Neural progenitor cell (in vitro differentiated cells): Measurements from ENCODE around the gene ADGRF4. TPM values are rescaled to one million over a fixed set of nuclear protein-coding genes. Genes with fewer than 3 reads are reported as not detected.

Experiments
- DNase-seq: peaks from one replicate; pipeline ENCODE4 v3.0.0-alpha.2; 2016; ENCODE audit warnings: low spot score
- H2AFZ ChIP-seq: fragments of 200-600 bp; sonication (generic); replicated peaks from 2 replicates; pipeline ENCODE4 v1.6.1; 2016; ENCODE audit warnings: antibody characterized with exemption
- H3F3A ChIP-seq: fragments of 200-600 bp; sonication (generic); 2 replicates; pipeline ENCODE4 v1.6.1; 2016; ENCODE audit warnings: antibody characterized with exemption, low read depth
- H3K27ac ChIP-seq: fragments of 200-600 bp; sonication (generic); 2 replicates; pipeline ENCODE4 v1.5.1; 2016; ENCODE audit warnings: mild to moderate bottlenecking
- H3K27me3 ChIP-seq: fragments of 200-600 bp; sonication (generic); 2 replicates; pipeline ENCODE4 v1.6.1; 2016; ENCODE audit warnings: mild to moderate bottlenecking, moderate library complexity
- H3K36me3 ChIP-seq: fragments of 200-600 bp; sonication (generic); 2 replicates; pipeline ENCODE4 v1.5.1; 2016
- H3K4me1 ChIP-seq: fragments of 200-600 bp; sonication (generic); 2 replicates; pipeline ENCODE4 v1.6.1; 2016; ENCODE audit warnings: mixed run types
- H3K4me2 ChIP-seq: fragments of 200-600 bp; sonication (generic); 2 replicates; pipeline ENCODE4 v1.6.1; 2016
- H3K4me3 ChIP-seq: fragments of 200-600 bp; sonication (generic); 2 replicates; pipeline ENCODE4 v1.5.1; 2016
- H3K79me2 ChIP-seq: fragments of 200-600 bp; sonication (generic); 2 replicates; pipeline ENCODE4 v1.6.1; 2016; ENCODE audit warnings: low read depth
- H3K9ac ChIP-seq: fragments of 200-600 bp; sonication (generic); 2 replicates; pipeline ENCODE4 v1.6.1; 2016
- H3K9me3 ChIP-seq: fragments of 200-600 bp; sonication (generic); 2 replicates; pipeline ENCODE4 v1.5.1; 2016; ENCODE audit warnings: low read depth
- H4K20me1 ChIP-seq: fragments of 200-600 bp; sonication (generic); 2 replicates; pipeline ENCODE4 v1.6.1; 2016; ENCODE audit warnings: low read depth
- H3K27ac Mint-ChIP-seq: 3 replicates; pipeline ENCODE4 v1.8.0; 2021; ENCODE audit warnings: mixed read lengths
- H3K27me3 Mint-ChIP-seq: 2 replicates; pipeline ENCODE4 v1.8.0; 2022; ENCODE audit warnings: low read depth, mild to moderate bottlenecking, inconsistent platforms, moderate library complexity, mixed read lengths; ENCODE audit not compliant: insufficient read depth
- H3K36me3 Mint-ChIP-seq: 3 replicates; pipeline ENCODE4 v1.8.0; 2021; ENCODE audit warnings: mixed read lengths
- H3K4me1 Mint-ChIP-seq: 3 replicates; pipeline ENCODE4 v1.8.0; 2021; ENCODE audit warnings: mixed read lengths
- H3K4me3 Mint-ChIP-seq: 3 replicates; pipeline ENCODE4 v1.8.0; 2021; ENCODE audit warnings: mild to moderate bottlenecking, moderate library complexity, mixed read lengths
- H3K9me3 Mint-ChIP-seq: 3 replicates; pipeline ENCODE4 v1.8.0; 2020; ENCODE audit warnings: mixed read lengths
- CTCF ChIP-seq: fragments of 200-600 bp; sonication (generic); IDR thresholded peaks from 2 replicates; pipeline ENCODE4 v1.5.1; 2017; ENCODE audit warnings: antibody characterized with exemption, mild to moderate bottlenecking
- EZH2 ChIP-seq: fragments of 200-600 bp; sonication (generic); IDR thresholded peaks from 2 replicates; pipeline ENCODE4 v1.6.1; 2017; ENCODE audit warnings: antibody characterized with exemption, mild to moderate bottlenecking, moderate library complexity
- EZH2phosphoT487 ChIP-seq: fragments of 200-600 bp; sonication (generic); IDR thresholded peaks from 2 replicates; pipeline ENCODE4 v1.6.1; 2017; ENCODE audit warnings: antibody characterized with exemption
- total RNA-seq: library from RNA; depleted of rRNA; stranded (reverse); fragments of >200 nt; gene quantifications from 2 replicates; pipeline ENCODE4 v1.2.3, GENCODE V29; 2015; ENCODE audit warnings: low replicate concordance

ADGRF4 gene
- total RNA-seq, 1 donor from 2014 or later = not detected

DNA sequence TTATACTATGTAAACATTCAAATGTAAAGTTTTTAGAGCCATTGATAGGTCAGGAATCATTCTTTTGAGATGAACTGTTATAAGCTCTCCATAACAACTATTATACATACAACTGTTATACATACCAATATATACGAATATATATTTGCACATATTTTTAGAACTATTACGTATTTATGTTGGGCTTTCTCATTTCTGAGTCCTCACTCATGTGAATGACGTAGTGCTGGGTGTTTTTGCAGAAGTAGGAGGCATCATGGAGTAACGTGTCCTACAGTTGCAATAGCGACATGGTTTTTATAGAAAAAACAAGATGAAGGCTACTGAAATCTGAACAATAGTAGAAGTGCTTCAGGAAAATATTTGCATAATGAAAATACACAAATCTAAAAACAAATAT is 36.4 kb upstream of the ADGRF4 start:
- H3K9ac ChIP-seq = no peak overlapping the region
- Mint-ChIP-seq H3K9me3 (no peaks in the 10 kb centered on the region), H3K36me3 (no peaks in the 10 kb centered on the region), H3K4me1 (peaks cover 6% of the 10 kb centered on the region), H3K27ac (no peak overlapping the region), H3K27me3 (no peaks in the 10 kb centered on the region), H3K4me3 (no peak overlapping the region)
- H3K79me2 ChIP-seq = no peaks in the 10 kb centered on the region
- H3F3A ChIP-seq = peaks cover 10% of the 10 kb centered on the region
- no peaks in the 10 kb centered on the region for H3K36me3 ChIP-seq
- H2AFZ ChIP-seq = no peak overlapping the region
- no peaks in the 10 kb centered on the region for H3K27me3 ChIP-seq
- H3K4me3 ChIP-seq = no peak overlapping the region
- no peaks in the 10 kb centered on the region for H3K9me3 ChIP-seq
- H4K20me1 ChIP-seq = no peaks in the 10 kb centered on the region
- peaks cover 18% of the 10 kb centered on the region for H3K4me1 ChIP-seq
- no peak overlapping the region for H3K27ac ChIP-seq
- no peak for DNase-seq
- no peak for TF ChIP-seq EZH2phosphoT487
- no peak for TF ChIP-seq CTCF
- TF ChIP-seq EZH2 = no peak
- no peak overlapping the region for H3K4me2 ChIP-seq

- TF ChIP-seq EZH2 = no peak
- no peak for TF ChIP-seq EZH2phosphoT487
- no peak for TF ChIP-seq CTCF
- Histone ChIP-seq H3K9me3 (no peaks in the 10 kb centered on the region), H3K27me3 (no peaks in the 10 kb centered on the region), H2AFZ (no peak overlapping the region), H3K79me2 (no peaks in the 10 kb centered on the region), H3F3A (peaks cover 10% of the 10 kb centered on the region), H3K9ac (no peak overlapping the region), H3K4me2 (no peak overlapping the region), H3K36me3 (no peaks in the 10 kb centered on the region), H3K4me3 (no peak overlapping the region), H3K4me1 (peaks cover 17% of the 10 kb centered on the region), H4K20me1 (no peaks in the 10 kb centered on the region), H3K27ac (peak overlapping the region; percentile 64)
- Mint-ChIP-seq H3K4me3 (no peak overlapping the region), H3K27ac (no peak overlapping the region), H3K36me3 (no peaks in the 10 kb centered on the region), H3K27me3 (no peaks in the 10 kb centered on the region), H3K4me1 (peaks cover 23% of the 10 kb centered on the region), H3K9me3 (no peaks in the 10 kb centered on the region)
- DNase-seq = peak; percentile 82
These were observed 34.7 kb upstream of the ADGRF4 start for GRCh38 chr6:47663462-47664216.

- Histone ChIP-seq H3K27ac (no peak overlapping the region), H3K27me3 (no peaks in the 10 kb centered on the region), H4K20me1 (no peaks in the 10 kb centered on the region), H3K4me1 (peaks cover 32% of the 10 kb centered on the region), H3K79me2 (no peaks in the 10 kb centered on the region), H3F3A (peaks cover 22% of the 10 kb centered on the region), H3K9me3 (no peaks in the 10 kb centered on the region), H3K9ac (no peak overlapping the region), H3K4me2 (no peak overlapping the region), H3K4me3 (no peak overlapping the region), H2AFZ (no peak overlapping the region), H3K36me3 (no peaks in the 10 kb centered on the region)
- TF ChIP-seq EZH2 = no peak
- no peak for TF ChIP-seq CTCF
- TF ChIP-seq EZH2phosphoT487 = no peak
- Mint-ChIP-seq H3K36me3 (no peaks in the 10 kb centered on the region), H3K4me3 (no peak overlapping the region), H3K27me3 (peaks cover 1% of the 10 kb centered on the region), H3K9me3 (no peaks in the 10 kb centered on the region), H3K27ac (no peak overlapping the region), H3K4me1 (peaks cover 37% of the 10 kb centered on the region)
- no peak for DNase-seq
These were observed 33.3 kb upstream of the ADGRF4 start for GRCh38 chr6:47665112-47665511.
